DOHH2 (cell line): ENCODE results near the gene ACADSB.

Experiments used
- H3F3A ChIP-seq: fragments of 200-600 bp; sonication (generic), shearing (Covaris generic); 2 replicates; pipeline ENCODE4 v1.6.0; 2016; ENCODE audit warnings: antibody characterized with exemption, mild to moderate bottlenecking; ENCODE audit not compliant: control insufficient read depth, insufficient read depth
- H3K27ac ChIP-seq: fragments of 200-600 bp; sonication (generic); 2 replicates; pipeline ENCODE4 v1.5.1; 2014; ENCODE audit warnings: low read depth, mild to moderate bottlenecking, low read length, moderate library complexity
- H3K27me3 ChIP-seq: fragments of 200-600 bp; sonication (generic); 2 replicates; pipeline ENCODE4 v1.6.1; 2014; ENCODE audit warnings: mild to moderate bottlenecking, low read length, mixed read lengths; ENCODE audit not compliant: control insufficient read depth
- H3K36me3 ChIP-seq: fragments of 200-600 bp; sonication (generic); 2 replicates; pipeline ENCODE4 v1.6.1; 2014; ENCODE audit warnings: mild to moderate bottlenecking, low read length, moderate library complexity, mixed read lengths; ENCODE audit not compliant: control insufficient read depth
- H3K4me1 ChIP-seq: fragments of 200-600 bp; sonication (generic); 2 replicates; pipeline ENCODE4 v1.6.1; 2014; ENCODE audit warnings: mild to moderate bottlenecking, low read length, mixed read lengths; ENCODE audit not compliant: control insufficient read depth
- H3K4me2 ChIP-seq: fragments of 200-600 bp; sonication (generic); 2 replicates; pipeline ENCODE4 v1.6.0; 2014; ENCODE audit warnings: mild to moderate bottlenecking, low read length, moderate library complexity
- H3K4me3 ChIP-seq: fragments of 200-600 bp; sonication (generic); 2 replicates; pipeline ENCODE4 v1.5.1; 2014; ENCODE audit warnings: mild to moderate bottlenecking, low read length, mixed read lengths
- H3K79me2 ChIP-seq: fragments of 200-600 bp; sonication (generic); 2 replicates; pipeline ENCODE4 v1.6.1; 2014; ENCODE audit warnings: mild to moderate bottlenecking, low read length, mixed read lengths; ENCODE audit not compliant: control insufficient read depth
- H3K9me2 ChIP-seq: fragments of 200-600 bp; sonication (generic); replicated peaks from 2 replicates; pipeline ENCODE4 v1.6.1; 2014; ENCODE audit warnings: mild to moderate bottlenecking, low read length, mixed read lengths; ENCODE audit not compliant: control insufficient read depth
- H3K9me3 ChIP-seq: fragments of 200-600 bp; sonication (generic); 2 replicates; pipeline ENCODE4 v1.6.1; 2014; ENCODE audit warnings: antibody characterized with exemption, low read length, mixed read lengths; ENCODE audit not compliant: control insufficient read depth, insufficient read depth
- H4K20me1 ChIP-seq: fragments of 200-600 bp; sonication (generic); 2 replicates; pipeline ENCODE4 v1.6.0; 2014; ENCODE audit warnings: low read depth, mild to moderate bottlenecking, antibody characterized with exemption, low read length, moderate library complexity; ENCODE audit not compliant: control insufficient read depth, insufficient read depth
- CTCF ChIP-seq: fragments of 200-600 bp; sonication (generic); IDR thresholded peaks from one replicate; pipeline ENCODE4 v1.5.1; 2014; ENCODE audit warnings: antibody characterized with exemption, mild to moderate bottlenecking, low read depth, low read length; ENCODE audit not compliant: poor library complexity, severe bottlenecking
- EZH2phosphoT487 ChIP-seq: fragments of 200-600 bp; sonication (generic); IDR thresholded peaks from 2 replicates; pipeline ENCODE4 v1.6.1; 2017; ENCODE audit warnings: borderline replicate concordance, mild to moderate bottlenecking, antibody characterized with exemption, low read length, moderate library complexity, mixed read lengths

ACADSB gene

GRCh38 chr10:123024540-123024939, 15.7 kb downstream of the ACADSB start:
- Histone ChIP-seq H3K36me3 (no peaks in the 10 kb centered on the region), H3K27me3 (no peaks in the 10 kb centered on the region), H3K4me3 (no peak overlapping the region), H3K79me2 (no peaks in the 10 kb centered on the region), H3K9me3 (no peaks in the 10 kb centered on the region), H3K9me2 (no peaks in the 10 kb centered on the region), H4K20me1 (no peaks in the 10 kb centered on the region), H3K4me1 (peaks cover 14% of the 10 kb centered on the region), H3K27ac (no peak overlapping the region), H3K4me2 (no peak overlapping the region), H3F3A (no peaks in the 10 kb centered on the region)
- no peak for TF ChIP-seq CTCF
- TF ChIP-seq EZH2phosphoT487 = no peak

- Histone ChIP-seq H3K9me3 (no peaks in the 10 kb centered on the region), H3F3A (no peaks in the 10 kb centered on the region), H3K4me1 (peaks cover 14% of the 10 kb centered on the region), H3K27ac (no peak overlapping the region), H3K79me2 (no peaks in the 10 kb centered on the region), H3K4me2 (no peak overlapping the region), H3K9me2 (no peaks in the 10 kb centered on the region), H3K36me3 (no peaks in the 10 kb centered on the region), H4K20me1 (no peaks in the 10 kb centered on the region), H3K27me3 (no peaks in the 10 kb centered on the region), H3K4me3 (no peak overlapping the region)
- TF ChIP-seq CTCF (no peak), EZH2phosphoT487 (no peak)
Measured at GRCh38 chr10:123026302-123026701, 17.5 kb downstream of the ACADSB start.

GRCh38 chr10:123027861-123028260, 19.1 kb downstream of the ACADSB start:
- H3K79me2 ChIP-seq = no peaks in the 10 kb centered on the region
- H3K4me2 ChIP-seq = no peak overlapping the region
- H3F3A ChIP-seq = no peaks in the 10 kb centered on the region
- peaks cover 10% of the 10 kb centered on the region; the same call in 1 of the 2 replicates for H3K4me1 ChIP-seq
- H3K9me3 ChIP-seq = no peaks in the 10 kb centered on the region
- TF ChIP-seq CTCF = no peak
- TF ChIP-seq EZH2phosphoT487 = no peak
- H3K27ac ChIP-seq = no peak overlapping the region
- H3K9me2 ChIP-seq = no peaks in the 10 kb centered on the region
- H3K4me3 ChIP-seq = no peak overlapping the region
- H4K20me1 ChIP-seq = no peaks in the 10 kb centered on the region
- no peaks in the 10 kb centered on the region for H3K36me3 ChIP-seq
- H3K27me3 ChIP-seq = no peaks in the 10 kb centered on the region

- no peak for TF ChIP-seq CTCF
- no peak for TF ChIP-seq EZH2phosphoT487
- Histone ChIP-seq H3F3A (no peaks in the 10 kb centered on the region), H3K4me2 (no peak overlapping the region), H3K9me2 (no peaks in the 10 kb centered on the region), H3K79me2 (no peaks in the 10 kb centered on the region), H3K4me3 (no peak overlapping the region), H3K36me3 (no peaks in the 10 kb centered on the region), H3K27ac (no peak overlapping the region), H3K4me1 (peaks cover 4% of the 10 kb centered on the region; the same call in 1 of the 2 replicates), H3K27me3 (no peaks in the 10 kb centered on the region), H4K20me1 (no peaks in the 10 kb centered on the region), H3K9me3 (no peaks in the 10 kb centered on the region)
Measured at GRCh38 chr10:123031124-123031523, 22.3 kb downstream of the ACADSB start.
